ENCODE results near the gene APOA1.

APOA1 gene

DNA sequence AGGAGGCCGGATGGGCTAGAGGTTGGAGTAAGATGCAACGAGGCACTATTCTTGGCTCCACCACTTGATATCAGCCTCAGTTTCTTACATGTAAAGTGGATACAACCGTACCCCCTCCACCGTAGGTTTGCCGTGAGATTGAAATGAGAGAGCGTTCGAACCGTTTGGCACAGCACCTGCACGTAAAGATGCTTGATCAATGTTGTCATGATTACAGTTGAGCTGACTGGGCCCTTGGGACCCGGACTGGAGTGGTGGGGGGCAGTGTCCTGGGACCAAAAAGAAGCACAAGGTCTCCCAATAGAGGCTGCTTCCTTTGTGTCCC lies 4.0 kb downstream of the APOA1 start:
- DNase-seq, result no peak

DNA sequence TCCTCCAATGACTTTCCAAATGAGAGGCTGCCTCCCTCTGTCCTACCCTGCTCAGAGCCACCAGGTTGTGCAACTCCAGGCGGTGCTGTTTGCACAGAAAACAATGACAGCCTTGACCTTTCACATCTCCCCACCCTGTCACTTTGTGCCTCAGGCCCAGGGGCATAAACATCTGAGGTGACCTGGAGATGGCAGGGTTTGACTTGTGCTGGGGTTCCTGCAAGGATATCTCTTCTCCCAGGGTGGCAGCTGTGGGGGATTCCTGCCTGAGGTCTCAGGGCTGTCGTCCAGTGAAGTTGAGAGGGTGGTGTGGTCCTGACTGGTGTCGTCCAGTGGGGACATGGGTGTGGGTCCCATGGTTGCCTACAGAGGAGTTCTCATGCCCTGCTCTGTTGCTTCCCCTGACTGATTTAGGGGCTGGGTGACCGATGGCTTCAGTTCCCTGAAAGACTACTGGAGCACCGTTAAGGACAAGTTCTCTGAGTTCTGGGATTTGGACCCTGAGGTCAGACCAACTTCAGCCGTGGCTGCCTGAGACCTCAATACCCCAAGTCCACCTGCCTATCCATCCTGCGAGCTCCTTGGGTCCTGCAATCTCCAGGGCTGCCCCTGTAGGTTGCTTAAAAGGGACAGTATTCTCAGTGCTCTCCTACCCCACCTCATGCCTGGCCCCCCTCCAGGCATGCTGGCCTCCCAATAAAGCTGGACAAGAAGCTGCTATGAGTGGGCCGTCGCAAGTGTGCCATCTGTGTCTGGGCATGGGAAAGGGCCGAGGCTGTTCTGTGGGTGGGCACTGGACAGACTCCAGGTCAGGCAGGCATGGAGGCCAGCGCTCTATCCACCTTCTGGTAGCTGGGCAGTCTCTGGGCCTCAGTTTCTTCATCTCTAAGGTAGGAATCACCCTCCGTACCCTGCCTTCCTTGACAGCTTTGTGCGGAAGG lies 4.8 kb downstream of the APOA1 start:
- DNase-seq, result no peak

DNA sequence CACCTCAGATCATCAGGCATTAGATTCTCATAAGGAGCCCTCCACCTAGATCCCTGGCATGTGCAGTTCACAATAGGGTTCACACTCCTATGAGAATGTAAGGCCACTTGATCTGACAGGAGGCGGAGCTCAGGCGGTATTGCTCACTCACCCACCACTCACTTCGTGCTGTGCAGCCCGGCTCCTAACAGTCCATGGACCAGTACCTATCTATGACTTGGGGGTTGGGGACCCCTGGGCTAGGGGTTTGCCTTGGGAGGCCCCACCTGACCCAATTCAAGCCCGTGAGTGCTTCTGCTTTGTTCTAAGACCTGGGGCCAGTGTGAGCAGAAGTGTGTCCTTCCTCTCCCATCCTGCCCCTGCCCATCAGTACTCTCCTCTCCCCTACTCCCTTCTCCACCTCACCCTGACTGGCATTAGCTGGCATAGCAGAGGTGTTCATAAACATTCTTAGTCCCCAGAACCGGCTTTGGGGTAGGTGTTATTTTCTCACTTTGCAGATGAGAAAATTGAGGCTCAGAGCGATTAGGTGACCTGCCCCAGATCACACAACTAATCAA lies 5.6 kb downstream of the APOA1 start:
- no peak for DNase-seq

DNA sequence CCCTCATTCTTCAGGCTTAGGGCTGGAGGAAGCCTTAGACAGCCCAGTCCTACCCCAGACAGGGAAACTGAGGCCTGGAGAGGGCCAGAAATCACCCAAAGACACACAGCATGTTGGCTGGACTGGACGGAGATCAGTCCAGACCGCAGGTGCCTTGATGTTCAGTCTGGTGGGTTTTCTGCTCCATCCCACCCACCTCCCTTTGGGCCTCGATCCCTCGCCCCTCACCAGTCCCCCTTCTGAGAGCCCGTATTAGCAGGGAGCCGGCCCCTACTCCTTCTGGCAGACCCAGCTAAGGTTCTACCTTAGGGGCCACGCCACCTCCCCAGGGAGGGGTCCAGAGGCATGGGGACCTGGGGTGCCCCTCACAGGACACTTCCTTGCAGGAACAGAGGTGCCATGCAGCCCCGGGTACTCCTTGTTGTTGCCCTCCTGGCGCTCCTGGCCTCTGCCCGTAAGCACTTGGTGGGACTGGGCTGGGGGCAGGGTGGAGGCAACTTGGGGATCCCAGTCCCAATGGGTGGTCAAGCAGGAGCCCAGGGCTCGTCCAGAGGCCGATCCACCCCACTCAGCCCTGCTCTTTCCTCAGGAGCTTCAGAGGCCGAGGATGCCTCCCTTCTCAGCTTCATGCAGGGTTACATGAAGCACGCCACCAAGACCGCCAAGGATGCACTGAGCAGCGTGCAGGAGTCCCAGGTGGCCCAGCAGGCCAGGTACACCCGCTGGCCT lies 7.1 kb downstream of the APOA1 start:
- DNase-seq, result no peak

DNA sequence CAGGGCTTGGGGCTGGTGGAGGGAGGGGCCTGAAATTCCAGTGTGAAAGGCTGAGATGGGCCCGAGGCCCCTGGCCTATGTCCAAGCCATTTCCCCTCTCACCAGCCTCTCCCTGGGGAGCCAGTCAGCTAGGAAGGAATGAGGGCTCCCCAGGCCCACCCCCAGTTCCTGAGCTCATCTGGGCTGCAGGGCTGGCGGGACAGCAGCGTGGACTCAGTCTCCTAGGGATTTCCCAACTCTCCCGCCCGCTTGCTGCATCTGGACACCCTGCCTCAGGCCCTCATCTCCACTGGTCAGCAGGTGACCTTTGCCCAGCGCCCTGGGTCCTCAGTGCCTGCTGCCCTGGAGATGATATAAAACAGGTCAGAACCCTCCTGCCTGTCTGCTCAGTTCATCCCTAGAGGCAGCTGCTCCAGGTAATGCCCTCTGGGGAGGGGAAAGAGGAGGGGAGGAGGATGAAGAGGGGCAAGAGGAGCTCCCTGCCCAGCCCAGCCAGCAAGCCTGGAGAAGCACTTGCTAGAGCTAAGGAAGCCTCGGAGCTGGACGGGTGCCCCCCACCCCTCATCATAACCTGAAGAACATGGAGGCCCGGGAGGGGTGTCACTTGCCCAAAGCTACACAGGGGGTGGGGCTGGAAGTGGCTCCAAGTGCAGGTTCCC lies 7.8 kb downstream of the APOA1 start, which contains the start of gene APOC3:
Gene APOC3, plus strand, starts transcription at position 383 of the 659 bp plus-strand sequence. CDS start 676 bp downstream, outside the sequence.
- DNase-seq, result no peak

DNA sequence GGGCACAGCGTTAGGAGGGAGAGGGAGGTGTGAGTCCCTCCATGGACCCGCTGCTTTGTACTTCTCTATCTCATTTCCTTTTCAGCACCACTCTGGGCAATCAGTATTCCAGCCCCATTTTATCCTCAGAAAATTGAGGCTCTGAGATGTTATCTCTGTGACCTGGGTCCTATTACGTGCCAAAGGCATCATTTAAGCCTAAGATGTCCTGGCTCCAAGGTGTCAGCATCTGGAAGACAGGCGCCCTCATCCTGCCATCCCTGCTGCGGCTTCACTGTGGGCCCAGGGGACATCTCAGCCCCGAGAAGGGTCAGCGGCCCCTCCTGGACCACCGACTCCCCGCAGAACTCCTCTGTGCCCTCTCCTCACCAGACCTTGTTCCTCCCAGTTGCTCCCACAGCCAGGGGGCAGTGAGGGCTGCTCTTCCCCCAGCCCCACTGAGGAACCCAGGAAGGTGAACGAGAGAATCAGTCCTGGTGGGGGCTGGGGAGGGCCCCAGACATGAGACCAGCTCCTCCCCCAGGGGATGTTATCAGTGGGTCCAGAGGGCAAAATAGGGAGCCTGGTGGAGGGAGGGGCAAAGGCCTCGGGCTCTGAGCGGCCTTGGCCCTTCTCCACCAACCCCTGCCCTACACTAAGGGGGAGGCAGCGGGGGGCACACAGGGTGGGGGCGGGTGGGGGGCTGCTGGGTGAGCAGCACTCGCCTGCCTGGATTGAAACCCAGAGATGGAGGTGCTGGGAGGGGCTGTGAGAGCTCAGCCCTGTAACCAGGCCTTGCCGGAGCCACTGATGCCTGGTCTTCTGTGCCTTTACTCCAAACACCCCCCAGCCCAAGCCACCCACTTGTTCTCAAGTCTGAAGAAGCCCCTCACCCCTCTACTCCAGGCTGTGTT lies 8.5 kb downstream of the APOA1 start:
- no peak for DNase-seq

DNA sequence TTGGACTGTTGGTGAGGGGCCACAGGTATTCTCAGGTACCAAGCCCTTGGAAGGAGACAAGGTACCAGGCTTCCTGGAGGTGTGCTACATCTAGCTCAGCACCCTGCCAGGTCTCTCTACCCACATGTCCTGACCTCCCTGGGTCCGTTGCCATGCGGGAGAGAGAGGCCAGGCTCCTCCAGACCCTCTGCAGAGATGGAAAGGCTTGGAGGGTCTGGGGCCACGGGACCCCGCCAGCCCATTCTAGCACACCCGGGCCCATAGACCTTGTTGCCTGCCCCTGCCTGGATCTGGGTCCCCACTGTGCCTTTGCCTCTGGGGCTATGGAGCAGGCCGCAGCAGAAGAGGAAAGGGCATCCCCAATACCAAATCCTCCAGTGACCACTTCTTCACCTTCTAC lies 10.0 kb downstream of the APOA1 start:
- no peak for DNase-seq

DNA sequence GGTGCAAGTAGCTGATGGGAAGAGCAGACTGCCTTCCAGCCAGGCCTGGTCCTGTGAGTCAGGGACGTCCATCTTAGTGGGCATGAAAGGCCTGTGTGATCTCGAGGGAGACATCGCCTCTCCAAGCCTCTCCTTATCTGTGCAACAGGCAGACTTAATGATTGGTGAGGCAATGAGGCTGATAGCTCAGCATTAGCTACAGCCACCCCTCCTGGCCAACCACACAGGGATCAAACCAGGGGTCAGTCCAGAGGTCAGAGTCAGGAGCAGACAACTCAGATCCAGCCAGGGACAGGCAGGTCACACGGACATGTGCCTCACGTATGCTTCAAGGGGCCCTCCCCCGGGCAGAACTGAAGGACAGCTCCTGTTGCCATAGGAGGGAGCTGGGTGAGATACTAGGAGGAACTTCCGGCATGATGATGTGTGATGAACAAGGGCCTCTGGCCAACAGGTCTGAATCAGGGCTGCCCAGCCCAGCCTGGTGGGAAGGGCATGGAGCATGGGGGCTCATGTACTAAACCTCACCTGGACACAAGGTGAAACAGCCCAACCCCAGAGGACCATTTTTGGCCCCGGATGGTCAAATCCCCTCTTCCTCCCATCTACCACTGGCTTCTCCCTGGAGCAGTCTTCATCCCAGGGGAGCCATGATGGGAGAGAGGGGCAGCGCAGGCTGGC lies 10.5 kb downstream of the APOA1 start:
- DNase-seq, result no peak

DNA sequence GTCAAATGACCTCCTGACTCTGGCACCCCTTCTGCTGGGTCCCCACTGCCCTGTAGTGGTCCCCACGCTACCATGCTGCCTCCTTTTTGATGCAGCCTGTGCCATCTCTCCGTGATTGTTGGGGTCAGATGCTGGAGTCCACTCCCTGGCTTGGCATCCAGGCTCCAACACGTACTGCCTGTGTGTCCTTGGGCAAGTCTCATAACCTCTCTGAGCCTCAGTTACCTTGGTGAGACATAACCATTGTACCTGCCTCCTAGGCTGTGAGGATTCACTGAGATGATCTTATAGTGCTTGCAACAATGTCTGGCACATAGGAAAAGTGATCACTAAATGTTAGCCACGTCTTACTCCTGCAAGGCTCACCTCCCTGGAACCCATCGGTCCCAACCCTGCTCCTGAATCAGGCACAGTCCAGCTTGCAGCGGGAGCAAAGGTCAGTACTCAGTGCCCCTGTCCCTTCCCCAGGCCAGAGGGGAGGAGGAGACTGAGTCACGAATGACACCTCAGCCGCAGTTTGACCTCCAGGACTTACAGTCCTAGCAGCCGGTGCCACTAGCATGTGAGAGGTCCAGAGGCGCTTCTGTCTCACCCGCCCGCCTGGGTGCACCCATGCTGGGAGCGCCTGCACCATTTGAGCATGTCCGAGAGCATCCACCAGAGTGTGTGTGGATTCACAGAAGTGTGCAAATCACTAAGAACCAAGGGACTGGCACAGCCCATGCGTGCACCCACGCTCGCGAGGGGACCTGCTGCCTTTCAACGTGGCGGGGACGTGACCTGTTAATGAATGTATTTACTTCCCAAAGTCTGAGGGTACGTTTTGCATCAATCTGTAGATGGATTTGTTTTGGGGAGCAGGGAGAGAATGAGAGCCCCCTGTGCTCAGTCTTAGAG lies 11.3 kb downstream of the APOA1 start:
- no peak for DNase-seq

DNA sequence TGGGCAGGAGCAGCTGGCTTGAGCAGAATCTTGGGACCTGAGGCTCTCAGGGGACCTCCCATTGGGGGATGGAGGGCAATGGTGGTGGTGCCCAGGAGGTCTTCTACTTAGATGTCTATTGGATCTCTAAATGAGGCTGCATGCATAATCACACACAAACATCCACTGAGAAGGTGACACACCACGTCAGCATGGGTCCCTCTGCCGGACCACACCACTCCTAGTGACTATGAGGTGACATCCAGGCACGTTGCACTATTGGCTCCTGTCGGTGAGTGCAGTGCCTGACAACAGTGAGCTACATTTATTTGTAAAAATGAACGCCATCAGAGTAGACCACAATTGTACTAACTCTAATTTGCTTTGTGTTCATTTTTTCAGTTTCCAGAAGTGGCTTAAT lies 12.0 kb downstream of the APOA1 start:
- no peak for DNase-seq

DNA sequence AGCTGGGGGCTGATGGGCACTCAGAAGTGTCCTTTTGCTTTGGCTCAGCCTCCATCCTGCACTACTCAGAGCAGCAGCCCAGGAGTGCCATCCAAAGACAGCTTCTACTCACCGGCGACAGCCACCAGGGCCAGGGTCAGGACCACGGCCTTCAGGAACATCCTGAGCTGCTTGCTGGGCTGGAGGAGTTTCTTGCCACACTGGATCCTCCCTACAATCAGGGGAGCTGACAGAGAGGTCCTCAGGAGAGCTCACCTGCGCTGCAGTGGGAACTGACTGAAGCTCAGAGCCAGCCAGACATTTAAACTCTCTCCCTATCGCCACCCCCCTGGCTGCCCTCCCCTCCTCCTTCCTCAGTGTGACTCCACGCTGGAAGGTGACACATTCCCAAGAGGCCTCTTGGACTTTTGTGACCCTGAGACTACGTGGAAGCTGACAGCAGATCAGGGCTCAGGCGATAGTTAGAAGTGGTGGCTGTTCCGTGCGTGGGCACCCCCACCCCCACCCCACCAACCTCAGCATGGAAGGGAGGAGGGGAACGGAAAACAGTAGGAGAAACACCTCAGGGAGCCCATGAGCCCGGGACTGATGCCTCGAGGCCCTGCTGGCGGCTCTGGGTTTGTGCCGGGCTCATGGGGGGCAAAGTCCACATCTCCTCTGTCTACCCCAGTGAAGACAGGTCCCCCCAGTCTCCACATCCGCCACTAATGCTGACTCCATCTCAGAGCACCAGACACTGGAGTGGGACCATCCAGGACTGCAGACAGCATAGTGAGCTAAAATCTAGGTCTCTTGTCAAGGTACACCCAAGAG lies 14.2 kb downstream of the APOA1 start, which contains the start of gene APOA4:
Gene APOA4, minus strand, starts transcription at position 274 of the 813 bp plus-strand sequence. Its CDS starts 113 bp downstream, at position 161.
- DNase-seq, result no peak

DNA sequence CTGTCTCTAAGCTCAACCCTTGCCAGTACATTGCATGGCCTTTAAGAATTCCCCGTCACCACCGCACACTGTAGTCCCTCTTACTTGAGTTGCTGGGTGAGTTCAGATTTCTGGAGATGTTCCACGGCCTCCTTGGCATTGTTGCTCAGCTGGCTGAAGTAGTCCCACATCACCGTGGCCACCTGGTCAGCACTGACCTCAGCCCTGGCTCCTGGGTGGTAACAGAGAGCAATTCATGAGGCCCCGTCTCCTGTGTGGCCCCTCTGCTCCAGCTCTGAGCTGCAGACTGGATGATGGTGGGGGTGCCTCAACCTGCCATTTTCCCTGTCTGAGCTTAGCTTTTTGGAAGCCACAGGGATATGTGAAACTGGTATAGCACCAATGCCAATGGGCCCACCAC lies 14.8 kb downstream of the APOA1 start:
- no peak for DNase-seq

DNA sequence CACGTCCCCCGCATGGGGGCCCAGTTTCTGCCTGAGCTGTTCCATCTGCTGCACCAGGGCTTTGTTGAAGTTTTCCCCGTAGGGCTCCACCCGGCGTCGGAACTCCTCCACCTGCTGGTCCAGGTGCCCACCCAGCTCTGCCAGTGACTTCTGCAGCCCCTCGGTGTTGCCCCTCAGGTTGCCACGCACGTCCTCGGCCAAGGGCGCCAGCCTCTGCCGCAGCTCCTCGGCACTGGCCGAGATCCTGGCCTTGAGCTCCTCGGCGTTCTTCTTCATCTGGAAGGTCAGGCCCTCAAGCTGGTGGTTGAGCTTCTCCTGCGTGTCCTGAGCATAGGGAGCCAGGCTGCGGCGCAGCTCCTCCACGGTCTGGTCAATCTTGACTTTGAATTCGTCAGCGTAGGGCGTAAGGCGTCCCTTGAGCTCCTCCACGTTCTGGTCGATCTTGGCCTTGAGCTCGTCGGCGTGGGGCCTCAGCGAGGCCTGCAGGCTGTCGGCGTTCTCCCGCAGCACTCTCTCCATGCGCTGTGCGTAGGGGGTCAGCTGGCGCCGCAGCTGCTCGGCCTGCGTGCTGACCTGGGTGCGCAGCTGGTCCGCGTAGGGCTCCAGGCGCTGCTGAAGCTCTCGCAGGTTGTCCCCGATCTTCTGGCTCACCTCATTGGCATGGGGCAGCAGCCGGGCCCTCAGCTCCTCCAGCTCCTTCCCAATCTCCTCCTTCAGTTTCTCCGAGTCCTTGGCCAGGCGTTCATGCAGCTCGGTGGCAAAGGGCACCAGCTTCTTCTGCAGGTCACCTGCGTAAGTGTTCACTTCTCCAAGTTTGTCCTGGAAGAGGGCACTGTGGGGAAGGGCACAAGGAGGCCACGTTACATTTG lies 16.1 kb downstream of the APOA1 start:
- no peak for DNase-seq

DNA sequence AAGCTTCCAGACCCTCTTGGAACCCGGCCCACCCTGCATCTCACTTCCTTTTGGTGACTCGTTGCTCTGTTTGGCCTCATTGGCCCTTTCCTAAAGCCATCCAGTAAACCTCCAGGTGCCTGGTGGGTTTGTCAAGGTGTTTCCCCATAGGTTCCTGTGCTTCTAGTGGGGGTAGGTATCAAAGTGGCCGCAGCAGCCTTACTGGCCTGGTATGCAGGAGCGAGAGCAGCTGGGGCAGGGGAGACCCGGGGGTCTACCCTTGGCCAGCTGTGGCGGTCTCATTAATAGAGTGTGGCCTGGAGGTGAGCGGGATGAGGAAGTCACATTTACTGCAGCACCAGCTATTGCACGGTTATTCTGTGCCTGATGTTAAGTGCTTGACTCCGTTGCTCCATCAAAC lies 18.4 kb downstream of the APOA1 start:
- no peak for DNase-seq

DNA sequence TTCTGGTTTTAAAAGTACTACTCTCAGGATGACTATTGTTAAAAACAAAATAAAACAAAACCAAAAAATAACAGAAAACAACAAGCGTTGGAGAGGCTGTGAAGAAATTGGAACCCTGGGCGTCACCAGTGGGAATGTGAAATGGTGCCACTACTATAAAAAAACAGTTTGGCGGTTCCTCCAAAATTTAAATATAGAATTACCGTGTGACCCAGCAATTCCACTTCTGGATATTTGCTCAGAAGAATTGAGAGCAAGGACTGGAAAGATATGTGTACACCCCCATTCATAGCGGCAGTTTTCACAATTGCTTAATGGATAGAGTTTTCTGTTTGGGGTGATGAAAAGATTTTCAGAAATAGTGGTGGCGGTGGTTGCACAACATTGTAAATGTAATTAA lies 22.9 kb downstream of the APOA1 start:
- DNase-seq, result no peak

DNA sequence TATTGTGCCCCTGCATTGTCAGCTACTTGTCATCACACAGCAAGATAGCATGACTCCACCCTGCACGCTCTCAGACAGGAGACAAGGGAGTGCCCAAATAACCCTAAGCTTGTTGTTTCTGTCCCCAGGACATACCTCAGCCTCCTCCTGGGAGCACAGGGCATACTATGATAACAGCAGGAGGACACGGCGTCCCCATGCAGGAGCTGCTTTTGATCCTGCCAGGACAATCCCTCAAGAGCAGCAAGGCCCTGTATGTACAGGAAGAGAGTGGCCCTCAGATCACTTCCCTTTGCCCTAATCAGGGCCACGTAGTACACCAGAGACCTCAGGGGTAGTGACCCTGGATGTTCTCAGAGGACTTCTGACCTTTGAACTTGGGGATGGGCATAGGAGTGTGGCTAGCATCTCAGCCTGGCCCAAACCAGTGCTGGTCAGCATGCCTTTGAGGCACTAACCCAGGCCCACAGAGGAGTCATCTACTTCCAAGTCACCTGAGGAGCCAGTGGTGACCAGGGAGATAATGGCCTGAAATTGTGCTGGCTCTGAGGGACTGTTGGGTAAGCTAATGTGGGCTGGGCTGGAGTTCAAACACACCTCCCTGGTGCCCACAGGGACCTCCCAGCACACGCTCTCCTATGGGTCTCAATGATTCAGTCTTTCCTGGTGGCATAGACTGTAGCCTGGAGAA lies 23.5 kb downstream of the APOA1 start:
- DNase-seq, result no peak

DNA sequence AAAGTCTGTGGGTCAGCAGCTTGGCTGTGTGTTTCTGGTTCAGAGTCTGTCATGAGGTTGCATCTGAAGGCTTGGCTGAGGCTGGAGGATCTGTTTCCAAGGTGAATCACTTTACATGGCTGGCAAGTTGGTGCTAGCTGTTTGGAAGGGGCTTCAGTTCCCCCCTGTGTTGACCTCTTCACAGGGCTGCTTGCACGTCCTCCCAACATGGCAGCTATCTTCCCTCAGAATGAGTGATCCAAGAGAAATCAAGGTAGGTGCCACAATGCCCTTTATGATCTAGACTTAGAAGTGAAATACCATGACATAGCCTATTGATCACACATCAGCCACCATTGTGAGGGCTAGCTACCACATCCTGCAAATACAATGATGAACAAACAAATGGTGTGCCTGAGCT lies 24.3 kb downstream of the APOA1 start:
- no peak for DNase-seq

DNA sequence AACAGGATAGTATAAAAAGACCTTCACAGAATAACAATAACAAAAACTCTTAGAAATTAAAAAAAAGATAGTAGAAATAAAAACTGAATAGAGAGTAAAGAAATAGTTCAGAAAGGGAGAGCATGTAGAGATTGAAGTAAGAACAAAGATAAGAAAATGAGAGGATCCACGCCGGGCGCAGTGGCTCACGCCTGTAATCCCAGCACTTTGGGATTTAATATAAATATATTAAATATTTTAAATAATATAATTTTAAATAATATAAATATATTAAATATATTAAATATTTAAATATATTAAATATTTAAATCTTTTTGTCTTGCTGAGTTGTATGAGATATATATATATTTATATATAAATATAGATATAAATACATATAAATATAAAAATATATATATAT lies 25.3 kb downstream of the APOA1 start:
- DNase-seq, result no peak
